ENCODE data around the gene ARHGAP31.

ARHGAP31 gene

GRCh38 chr3:119453822-119454221, 159.6 kb downstream of the ARHGAP31 start:
- no peak for DNase-seq

- no peak for DNase-seq
Measured at GRCh38 chr3:119456469-119456868, 162.3 kb downstream of the ARHGAP31 start.

GRCh38 chr3:119457246-119457645, 163.1 kb downstream of the ARHGAP31 start:
- no peak for DNase-seq

- peak; percentile 95 to 97 for DNase-seq
Measured at GRCh38 chr3:119463171-119464169, 169.3 kb downstream of the ARHGAP31 start, which contains the start of gene TMEM39A. TSS of gene TMEM39A (minus strand) at chr3:119463615. CDS start at chr3:119462074, 1,541 bp downstream.

GRCh38 chr3:119468041-119468440, 173.9 kb downstream of the ARHGAP31 start:
- DNase-seq, result no peak

- DNase-seq, result no peak
Measured at GRCh38 chr3:119469418-119470189, 175.4 kb downstream of the ARHGAP31 start.
